Measurements from ENCODE around the gene RAD51B. TPM values are rescaled to one million over a fixed set of nuclear protein-coding genes. Genes with fewer than 3 reads are reported as not detected.

The RAD51B gene
- total RNA-seq, 1 experiment from 2014 or later = 16.7 TPM

DNA sequence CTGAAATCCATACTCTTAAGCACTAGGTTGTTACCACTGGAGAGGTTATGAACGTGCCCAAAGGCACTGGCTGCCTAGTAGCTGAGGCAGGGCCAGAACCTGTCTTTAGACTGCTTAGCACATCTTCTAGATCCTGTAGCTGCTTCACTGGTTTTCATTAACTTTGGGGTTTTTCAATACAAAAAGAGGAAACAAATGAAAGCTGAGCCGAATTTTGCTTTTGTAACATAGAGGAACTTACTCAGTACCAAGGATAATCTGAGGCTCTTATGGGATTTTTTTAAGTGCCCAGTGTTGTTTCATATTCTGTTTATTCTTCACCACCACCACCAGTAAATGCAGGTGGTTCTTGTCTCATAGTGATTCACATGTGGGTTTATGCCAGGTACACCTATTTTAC lies 396.1 kb downstream of the RAD51B start:
- Histone ChIP-seq H2AFZ (ENCODE audit: low read length) (no peak overlapping the region), H3K9ac (ENCODE audit: extremely low read depth, insufficient read length, low read length) (no peak overlapping the region), H3K18ac (ENCODE audit: insufficient read length, low read depth, low read length) (no peak overlapping the region), H3K4me2 (ENCODE audit: insufficient read depth, insufficient read length, low read length) (no peak overlapping the region), H3K27me3 (ENCODE audit: insufficient read depth, low read length) (no peaks in the 10 kb centered on the region), H3K79me1 (ENCODE audit: insufficient read depth, low read depth, low read length, poor library complexity, severe bottlenecking) (no peaks in the 10 kb centered on the region), H2AK5ac (ENCODE audit: insufficient read length, low read length) (no peak overlapping the region), H2BK12ac (ENCODE audit: insufficient read length, low read depth, low read length) (no peak overlapping the region), H3K4me1 (ENCODE audit: insufficient read depth, low read length) (peaks cover 2% of the 10 kb centered on the region; the same call in 1 of the 2 replicates), H4K5ac (ENCODE audit: insufficient read length, low read depth, low read length) (no peak overlapping the region), H4K91ac (ENCODE audit: insufficient read length, low read depth, low read length) (no peak overlapping the region), H3K27ac (ENCODE audit: insufficient read length, low read depth, low read length) (no peak overlapping the region), H3K9me3 (ENCODE audit: control insufficient read depth, low read depth, low read length) (no peaks in the 10 kb centered on the region), H4K8ac (replicated peaks; ENCODE audit: insufficient read length, low read depth, low read length) (no peak overlapping the region), H2BK120ac (ENCODE audit: low read depth, low read length, poor library complexity, severe bottlenecking) (no peak overlapping the region), H3K23me2 (ENCODE audit: insufficient read length, low read depth, low read length, poor library complexity, severe bottlenecking) (no peaks in the 10 kb centered on the region), H3K4ac (ENCODE audit: low read depth, low read length) (no peak overlapping the region), H2BK5ac (ENCODE audit: insufficient read length, low read length) (no peak overlapping the region), H3T11ph (ENCODE audit: low read length) (no peak overlapping the region), H2BK15ac (ENCODE audit: low read depth, low read length) (no peak overlapping the region), H3K56ac (ENCODE audit: insufficient read length, low read depth, low read length) (no peak overlapping the region), H2BK20ac (ENCODE audit: low read depth, low read length, poor library complexity, severe bottlenecking) (no peak overlapping the region), H3K79me2 (ENCODE audit: insufficient read depth, low read length) (0 out of 2 replicates have a peak, but pooled peaks cover 1% of the 10 kb centered on the region), H4K20me1 (ENCODE audit: control insufficient read depth, insufficient read depth, insufficient read length) (no peaks in the 10 kb centered on the region), H3K14ac (ENCODE audit: insufficient read depth, low read length) (no peak overlapping the region), H3K23ac (ENCODE audit: insufficient read length, low read depth, low read length) (no peak overlapping the region)
- Mint-ChIP-seq H3K4me1 (peaks cover 11 to 19% of the 10 kb centered on the region in 2 experiments), H3K4me3 (no peak overlapping the region), H3K27ac (no peak overlapping the region), H3K9me3 (no peaks in the 10 kb centered on the region), H3K36me3 (ENCODE audit: insufficient read depth in 1 of 3, low read depth in 3 of 3) (no peaks in the 10 kb centered on the region), H3K27me3 (ENCODE audit: low read depth) (no peaks in the 10 kb centered on the region)
- WGBS (ENCODE audit: extremely low coverage, insufficient read length, low lambda C conversion rate) = no CpG with 5 or more reads among the region's 2 CpGs
- no peak for DNase-seq
- TF ChIP-seq, protein P1, sequence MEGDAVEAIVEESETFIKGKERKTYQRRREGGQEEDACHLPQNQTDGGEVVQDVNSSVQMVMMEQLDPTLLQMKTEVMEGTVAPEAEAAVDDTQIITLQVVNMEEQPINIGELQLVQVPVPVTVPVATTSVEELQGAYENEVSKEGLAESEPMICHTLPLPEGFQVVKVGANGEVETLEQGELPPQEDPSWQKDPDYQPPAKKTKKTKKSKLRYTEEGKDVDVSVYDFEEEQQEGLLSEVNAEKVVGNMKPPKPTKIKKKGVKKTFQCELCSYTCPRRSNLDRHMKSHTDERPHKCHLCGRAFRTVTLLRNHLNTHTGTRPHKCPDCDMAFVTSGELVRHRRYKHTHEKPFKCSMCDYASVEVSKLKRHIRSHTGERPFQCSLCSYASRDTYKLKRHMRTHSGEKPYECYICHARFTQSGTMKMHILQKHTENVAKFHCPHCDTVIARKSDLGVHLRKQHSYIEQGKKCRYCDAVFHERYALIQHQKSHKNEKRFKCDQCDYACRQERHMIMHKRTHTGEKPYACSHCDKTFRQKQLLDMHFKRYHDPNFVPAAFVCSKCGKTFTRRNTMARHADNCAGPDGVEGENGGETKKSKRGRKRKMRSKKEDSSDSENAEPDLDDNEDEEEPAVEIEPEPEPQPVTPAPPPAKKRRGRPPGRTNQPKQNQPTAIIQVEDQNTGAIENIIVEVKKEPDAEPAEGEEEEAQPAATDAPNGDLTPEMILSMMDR (conservative IDR thresholded peaks at IDR 0.05) = no peak
